ENCODE data around the gene ZP4. TPM values are rescaled to one million over a fixed set of nuclear protein-coding genes. Genes with fewer than 3 reads are reported as not detected.

Gene ZP4
- total RNA-seq (2011; cell fraction: chromatin; rRNA removed; ENCODE audit: low replicate concordance) = not detected in 2 replicates
- not detected in 2 replicates for total RNA-seq (2011; cell fraction: nucleolus; rRNA removed)
- not detected in 2 replicates for total RNA-seq (2011; cell fraction: nucleoplasm; rRNA removed)
- total RNA-seq (2014; rRNA removed) (not detected in 2 replicates), total RNA-seq (2014; rRNA removed; fragmentation: Illumina TruSeq; extraction: Trizol) (not detected in 2 replicates), total RNA-seq (2015; rRNA removed; fragmentation: Illumina TruSeq; extraction: Trizol) (not detected in 2 replicates), total RNA-seq (2021) (not detected in 2 replicates), polyA plus RNA-seq (2011; rRNA removed) (not detected in 2 replicates), polyA plus RNA-seq (2014; fragmentation: Illumina TruSeq; extraction: Trizol) (not detected in 2 replicates), polyA plus RNA-seq (2014; fragmentation: Nextera tagmentation; extraction: Ambion mirVana) (not detected), polyA plus RNA-seq (2014; rRNA removed) (not detected in 2 replicates), polyA minus RNA-seq (2011; rRNA and poly(A)+ RNA removed) (not detected in 2 replicates), Bru-seq, nascent RNA (not detected), BruChase-seq, experiment 1, labeled RNA remaining after a 2-hour chase (not detected), BruChase-seq, experiment 2, labeled RNA remaining after a 6-hour chase (not detected)
- not detected in 2 replicates for polyA plus RNA-seq (2011; cell fraction: cytosol; rRNA removed)
- not detected in 2 replicates for polyA plus RNA-seq (2011; cell fraction: nucleus; rRNA removed)
- polyA plus RNA-seq (2012) = not detected in 2 replicates
- polyA minus RNA-seq (2011; cell fraction: cytosol; rRNA and poly(A)+ RNA removed) = not detected in 2 replicates
- polyA minus RNA-seq (2011; cell fraction: nucleus; rRNA and poly(A)+ RNA removed) = not detected in 2 replicates
- long read RNA-seq, experiment 1 = 0 reads
- long read RNA-seq, experiment 2 = 0 reads
- long read RNA-seq, experiment 3 = 0 reads

- H4K20me1 ChIP-seq (replicated peaks; ENCODE audit: control insufficient read depth, insufficient read depth, low read length) = no peaks in the 10 kb centered on the region
- TF ChIP-seq ZBTB26 (CRISPR knock-in tag; IDR thresholded peaks at IDR 0.05) = no peak
- no peak for TF ChIP-seq CLOCK (CRISPR knock-in tag; IDR thresholded peaks at IDR 0.05; ENCODE audit: borderline replicate concordance)
- no peak for TF ChIP-seq ZNF253 (CRISPR knock-in tag; conservative IDR thresholded peaks at IDR 0.05)
- TF ChIP-seq SFPQ (IDR thresholded peaks at IDR 0.05; ENCODE audit: low read depth, low read length) = no peak
- no peak for TF ChIP-seq HBP1 (CRISPR knock-in tag; IDR thresholded peaks at IDR 0.05)
- no peak for TF ChIP-seq RBFOX2 (IDR thresholded peaks at IDR 0.05; ENCODE audit: low read depth, low read length)
- no peak for TF ChIP-seq ZBTB17 (CRISPR knock-in tag; IDR thresholded peaks at IDR 0.05)
- TF ChIP-seq TCF15 (CRISPR knock-in tag; IDR thresholded peaks at IDR 0.05) = no peak
- no peak for TF ChIP-seq CBX5 (IDR thresholded peaks at IDR 0.05; ENCODE audit: borderline replicate concordance, low read depth)
- no peak for TF ChIP-seq RFX1 (IDR thresholded peaks at IDR 0.05)
Measured at GRCh38 chr1:237890822-237891221, at the start of gene ZP4. ZP4 (minus strand) TSS chr1:237890922; CDS start chr1:237890635, 287 bp downstream.

More at GRCh38 chr1:237890822-237891221, at the start of gene ZP4:
- ATAC-seq (no peak), FAIRE-seq (no peak), DNase-seq (ENCODE audit: extremely low read depth in 1 of 4, low spot score in 3 of 4) (no peak)
- WGBS (ENCODE audit: insufficient coverage, low coverage, missing lambda C conversion rate) = 0% methylated on average over 2 of the region's 2 CpGs
- Histone ChIP-seq H3K4me3 (no peak within 1 kb of the TSS), H3K9me3 (replicated peaks; ENCODE audit: control insufficient read depth, insufficient read depth, low read depth, low read length) (0 out of 2 replicates have a peak, but pooled peaks cover 3% of the 10 kb centered on the region), H2AFZ (ENCODE audit: low read depth, low read length) (no peak within 1 kb of the TSS), H3K27ac (ENCODE audit: extremely low read depth, low read depth, low read length) (no peak within 1 kb of the TSS), H3K4me2 (ENCODE audit: insufficient read depth, low read length) (no peak within 1 kb of the TSS), H3K27me3 (ENCODE audit: control insufficient read depth in 2 of 2, insufficient read depth in 2 of 2, low read length in 2 of 2) (no peaks in the 10 kb centered on the region), H3K79me2 (ENCODE audit: control insufficient read depth, insufficient read depth, low read length) (no peaks in the 10 kb centered on the region), H3K36me3 (ENCODE audit: control insufficient read depth, insufficient read depth, low read length) (no peaks in the 10 kb centered on the region), H3K4me1 (replicated peaks in 1 of 2; ENCODE audit: control insufficient read depth in 2 of 2, insufficient read depth in 2 of 2, low read length in 2 of 2) (no peaks in the 10 kb centered on the region), H3K9ac (ENCODE audit: insufficient read depth in 1 of 2, low read depth in 2 of 2, low read length in 2 of 2) (no peak within 1 kb of the TSS), H3K9me1 (ENCODE audit: control insufficient read depth, insufficient read depth, low read length) (no peaks in the 10 kb centered on the region)
- intact Hi-C loops (cut with micrococcal nuclease) (no loop called here), in situ Hi-C loops (cut with MboI) (no loop called here)
- ChIA-PET POLR2A (no interaction called here), CTCF (ENCODE audit: low intra/inter-chr PET ratio) (no interaction called here)
- BruUV-seq (replicated peaks) = no TSS peak

All from K562 (cell line).